ENCODE data around the gene PAX5.

Gene PAX5

GRCh38 chr9:36876056-36876455 lies 158.0 kb downstream of the PAX5 start:
- Histone ChIP-seq H4K20me1 (ENCODE audit: control insufficient read depth, insufficient read depth, low read depth, low read length) (peaks cover 11% of the 10 kb centered on the region; the same call in 1 of the 2 replicates), H3K36me3 (ENCODE audit: control insufficient read depth, low read length) (peaks cover 94% of the 10 kb centered on the region), H3K27ac (ENCODE audit: low read depth, low read length) (peak overlapping the region; percentile 23; the same call in 1 of the 2 replicates), H3K4me3 (ENCODE audit: low read length) (no peak overlapping the region), H3K4me2 (ENCODE audit: low read length) (no peak overlapping the region), H3K4me1 (ENCODE audit: control insufficient read depth, low read length) (peaks cover 44% of the 10 kb centered on the region), H3K27me3 (ENCODE audit: control insufficient read depth, low read length) (no peaks in the 10 kb centered on the region), H3K79me2 (ENCODE audit: control insufficient read depth, low read length) (peaks cover 63% of the 10 kb centered on the region), H3F3A (ENCODE audit: control insufficient read depth, insufficient read depth) (no peaks in the 10 kb centered on the region), H3K9me2 (replicated peaks; ENCODE audit: control insufficient read depth, low read length) (no peaks in the 10 kb centered on the region), H3K9me3 (ENCODE audit: control insufficient read depth, insufficient read depth, low read length) (no peaks in the 10 kb centered on the region)
- no peak for TF ChIP-seq EZH2phosphoT487 (IDR thresholded peaks at IDR 0.05; ENCODE audit: borderline replicate concordance, low read length)
- TF ChIP-seq, protein P1, sequence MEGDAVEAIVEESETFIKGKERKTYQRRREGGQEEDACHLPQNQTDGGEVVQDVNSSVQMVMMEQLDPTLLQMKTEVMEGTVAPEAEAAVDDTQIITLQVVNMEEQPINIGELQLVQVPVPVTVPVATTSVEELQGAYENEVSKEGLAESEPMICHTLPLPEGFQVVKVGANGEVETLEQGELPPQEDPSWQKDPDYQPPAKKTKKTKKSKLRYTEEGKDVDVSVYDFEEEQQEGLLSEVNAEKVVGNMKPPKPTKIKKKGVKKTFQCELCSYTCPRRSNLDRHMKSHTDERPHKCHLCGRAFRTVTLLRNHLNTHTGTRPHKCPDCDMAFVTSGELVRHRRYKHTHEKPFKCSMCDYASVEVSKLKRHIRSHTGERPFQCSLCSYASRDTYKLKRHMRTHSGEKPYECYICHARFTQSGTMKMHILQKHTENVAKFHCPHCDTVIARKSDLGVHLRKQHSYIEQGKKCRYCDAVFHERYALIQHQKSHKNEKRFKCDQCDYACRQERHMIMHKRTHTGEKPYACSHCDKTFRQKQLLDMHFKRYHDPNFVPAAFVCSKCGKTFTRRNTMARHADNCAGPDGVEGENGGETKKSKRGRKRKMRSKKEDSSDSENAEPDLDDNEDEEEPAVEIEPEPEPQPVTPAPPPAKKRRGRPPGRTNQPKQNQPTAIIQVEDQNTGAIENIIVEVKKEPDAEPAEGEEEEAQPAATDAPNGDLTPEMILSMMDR (IDR thresholded peaks at IDR 0.05; ENCODE audit: low read depth, low read length, poor library complexity, severe bottlenecking), result no peak

DNA sequence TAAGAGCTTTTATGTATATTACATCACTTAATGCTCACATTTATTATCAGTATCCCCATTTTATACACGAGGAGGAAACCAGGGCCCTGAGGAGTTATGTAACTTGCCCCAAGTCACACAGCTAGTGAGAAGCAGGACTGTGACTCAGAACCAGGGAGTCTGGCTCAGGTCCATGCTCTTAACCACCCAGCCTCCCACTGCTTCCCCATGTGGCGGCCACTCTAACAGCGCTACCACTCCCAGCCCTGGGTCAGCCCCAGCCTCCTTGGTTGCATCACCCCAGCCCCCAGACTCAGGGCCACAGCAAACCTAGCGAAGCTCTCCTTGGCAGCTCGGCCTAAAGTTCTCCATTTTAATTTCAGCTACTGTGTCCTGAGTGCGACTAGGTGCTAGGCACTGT lies 159.1 kb downstream of the PAX5 start:
- Histone ChIP-seq H3K27me3 (ENCODE audit: control insufficient read depth, low read length) (no peaks in the 10 kb centered on the region), H3K9me3 (ENCODE audit: control insufficient read depth, insufficient read depth, low read length) (no peaks in the 10 kb centered on the region), H3K4me2 (ENCODE audit: low read length) (no peak overlapping the region), H3K4me3 (ENCODE audit: low read length) (no peak overlapping the region), H3K9me2 (replicated peaks; ENCODE audit: control insufficient read depth, low read length) (no peaks in the 10 kb centered on the region), H3F3A (ENCODE audit: control insufficient read depth, insufficient read depth) (no peaks in the 10 kb centered on the region), H3K36me3 (ENCODE audit: control insufficient read depth, low read length) (peaks cover 94% of the 10 kb centered on the region), H3K4me1 (ENCODE audit: control insufficient read depth, low read length) (peaks cover 44% of the 10 kb centered on the region), H4K20me1 (ENCODE audit: control insufficient read depth, insufficient read depth, low read depth, low read length) (peaks cover 11% of the 10 kb centered on the region; the same call in 1 of the 2 replicates), H3K27ac (ENCODE audit: low read depth, low read length) (no peak overlapping the region), H3K79me2 (ENCODE audit: control insufficient read depth, low read length) (peaks cover 69% of the 10 kb centered on the region)
- TF ChIP-seq EZH2phosphoT487 (IDR thresholded peaks at IDR 0.05; ENCODE audit: borderline replicate concordance, low read length), result no peak
- TF ChIP-seq, protein P1 (IDR thresholded peaks at IDR 0.05; ENCODE audit: low read depth, low read length, poor library complexity, severe bottlenecking), result no peak

DNA sequence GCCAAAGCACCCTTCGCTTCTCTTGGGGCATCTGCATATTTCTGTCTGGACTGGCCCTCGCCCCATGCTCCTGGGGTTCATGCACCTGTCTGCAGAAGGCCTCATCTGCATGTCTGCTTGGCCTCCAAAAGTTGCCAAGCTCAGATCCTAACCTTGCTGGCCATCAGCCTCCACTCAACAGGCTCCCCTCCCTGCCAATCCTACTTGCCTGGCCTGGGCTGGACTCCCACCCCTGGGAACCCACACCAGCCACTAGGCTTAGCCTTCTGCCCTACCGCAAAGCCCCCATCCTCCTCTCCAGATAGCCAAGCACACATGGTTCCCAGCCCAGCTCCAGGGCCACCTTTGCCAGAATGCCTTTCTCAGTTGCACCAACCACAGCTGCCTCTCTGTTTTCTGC lies 159.8 kb downstream of the PAX5 start:
- no peaks in the 10 kb centered on the region for H3F3A ChIP-seq (ENCODE audit: control insufficient read depth, insufficient read depth)
- peaks cover 69% of the 10 kb centered on the region for H3K79me2 ChIP-seq (ENCODE audit: control insufficient read depth, low read length)
- no peaks in the 10 kb centered on the region for H3K9me2 ChIP-seq (replicated peaks; ENCODE audit: control insufficient read depth, low read length)
- no peak overlapping the region for H3K4me3 ChIP-seq (ENCODE audit: low read length)
- peaks cover 91% of the 10 kb centered on the region for H3K36me3 ChIP-seq (ENCODE audit: control insufficient read depth, low read length)
- H3K4me1 ChIP-seq (ENCODE audit: control insufficient read depth, low read length), result peaks cover 42% of the 10 kb centered on the region
- TF ChIP-seq EZH2phosphoT487 (IDR thresholded peaks at IDR 0.05; ENCODE audit: borderline replicate concordance, low read length), result no peak
- TF ChIP-seq, protein P1 (IDR thresholded peaks at IDR 0.05; ENCODE audit: low read depth, low read length, poor library complexity, severe bottlenecking), result no peak
- H3K9me3 ChIP-seq (ENCODE audit: control insufficient read depth, insufficient read depth, low read length), result no peaks in the 10 kb centered on the region
- H3K4me2 ChIP-seq (ENCODE audit: low read length), result no peak overlapping the region
- H3K27me3 ChIP-seq (ENCODE audit: control insufficient read depth, low read length), result no peaks in the 10 kb centered on the region
- H4K20me1 ChIP-seq (ENCODE audit: control insufficient read depth, insufficient read depth, low read depth, low read length), result peaks cover 11% of the 10 kb centered on the region; the same call in 1 of the 2 replicates
- no peak overlapping the region for H3K27ac ChIP-seq (ENCODE audit: low read depth, low read length)

All from DOHH2 (cell line).